ENCODE results near the gene FAM174C. TPM values are rescaled to one million over a fixed set of nuclear protein-coding genes. Genes with fewer than 3 reads are reported as not detected.
A peak's percentile ranks its signal among the peaks of the same experiment; 100 is the strongest.

The FAM174C gene
- total and polyA plus RNA-seq, 9 donors, result 0.30 to 72.5 (median 26.7) TPM

DNA sequence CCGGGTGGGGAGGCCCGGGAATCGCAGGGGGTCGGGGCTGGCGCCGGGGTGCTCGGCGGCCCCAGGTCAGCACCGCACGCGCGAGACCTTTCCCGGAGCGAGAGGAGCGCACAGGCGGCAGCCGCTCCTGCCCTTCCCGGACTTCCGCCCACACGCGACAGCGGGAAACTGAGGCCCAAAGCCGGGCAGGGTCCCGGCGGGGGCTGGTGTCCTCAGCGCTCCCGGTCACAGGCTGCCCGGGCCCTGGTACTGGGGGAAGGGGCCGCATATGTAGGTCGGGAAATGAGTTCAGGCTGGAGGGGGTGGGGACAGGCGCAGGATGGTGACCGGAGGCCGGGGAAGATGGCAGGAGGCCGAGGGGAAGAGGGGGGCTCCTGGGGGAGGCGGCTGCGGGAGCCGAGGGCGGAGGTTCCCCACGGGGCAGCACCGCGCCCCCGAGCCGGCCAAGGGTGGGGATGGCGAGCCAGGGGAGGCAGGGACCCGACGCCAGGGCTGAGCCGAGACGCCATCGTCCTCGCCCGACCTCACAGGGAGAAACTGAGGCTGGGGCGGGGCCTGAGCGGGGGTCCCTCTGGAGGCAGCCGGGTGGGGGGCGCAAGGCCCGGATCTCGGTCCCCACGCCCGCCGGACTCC is 38.2 kb upstream of the FAM174C start:
- Histone ChIP-seq H3K4me3 (peak overlapping the region; percentile 37), H3K27me3 (peaks cover 4% of the 10 kb centered on the region), H3K36me3 (no peaks in the 10 kb centered on the region), H3K9me3 (no peaks in the 10 kb centered on the region), H3K27ac (peak overlapping the region in 1 of 2 donors; percentile 48), H3K4me1 (ENCODE audit: insufficient read depth) (peaks cover 28% of the 10 kb centered on the region)
- peak in 3 of 5 donors; percentile 65 to 73 (median 70) for DNase-seq
- TF ChIP-seq POLR2A (IDR thresholded peaks at IDR 0.05) (no peak), EP300 (IDR thresholded peaks at IDR 0.05) (no peak)
- TF ChIP-seq, protein P1, sequence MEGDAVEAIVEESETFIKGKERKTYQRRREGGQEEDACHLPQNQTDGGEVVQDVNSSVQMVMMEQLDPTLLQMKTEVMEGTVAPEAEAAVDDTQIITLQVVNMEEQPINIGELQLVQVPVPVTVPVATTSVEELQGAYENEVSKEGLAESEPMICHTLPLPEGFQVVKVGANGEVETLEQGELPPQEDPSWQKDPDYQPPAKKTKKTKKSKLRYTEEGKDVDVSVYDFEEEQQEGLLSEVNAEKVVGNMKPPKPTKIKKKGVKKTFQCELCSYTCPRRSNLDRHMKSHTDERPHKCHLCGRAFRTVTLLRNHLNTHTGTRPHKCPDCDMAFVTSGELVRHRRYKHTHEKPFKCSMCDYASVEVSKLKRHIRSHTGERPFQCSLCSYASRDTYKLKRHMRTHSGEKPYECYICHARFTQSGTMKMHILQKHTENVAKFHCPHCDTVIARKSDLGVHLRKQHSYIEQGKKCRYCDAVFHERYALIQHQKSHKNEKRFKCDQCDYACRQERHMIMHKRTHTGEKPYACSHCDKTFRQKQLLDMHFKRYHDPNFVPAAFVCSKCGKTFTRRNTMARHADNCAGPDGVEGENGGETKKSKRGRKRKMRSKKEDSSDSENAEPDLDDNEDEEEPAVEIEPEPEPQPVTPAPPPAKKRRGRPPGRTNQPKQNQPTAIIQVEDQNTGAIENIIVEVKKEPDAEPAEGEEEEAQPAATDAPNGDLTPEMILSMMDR (IDR thresholded peaks at IDR 0.05), result no peak
- intact Hi-C loops (cut with DNase I), result loop anchor here in 1 of 4 donors (10.0 kb wide), 1 partner anchor 312 kb away; the partner anchor contains the start of gene ARID3A
- 0 to 2% (median 1%) methylated on average over 37 to 60 of the region's 60 CpGs for WGBS, 3 donors

DNA sequence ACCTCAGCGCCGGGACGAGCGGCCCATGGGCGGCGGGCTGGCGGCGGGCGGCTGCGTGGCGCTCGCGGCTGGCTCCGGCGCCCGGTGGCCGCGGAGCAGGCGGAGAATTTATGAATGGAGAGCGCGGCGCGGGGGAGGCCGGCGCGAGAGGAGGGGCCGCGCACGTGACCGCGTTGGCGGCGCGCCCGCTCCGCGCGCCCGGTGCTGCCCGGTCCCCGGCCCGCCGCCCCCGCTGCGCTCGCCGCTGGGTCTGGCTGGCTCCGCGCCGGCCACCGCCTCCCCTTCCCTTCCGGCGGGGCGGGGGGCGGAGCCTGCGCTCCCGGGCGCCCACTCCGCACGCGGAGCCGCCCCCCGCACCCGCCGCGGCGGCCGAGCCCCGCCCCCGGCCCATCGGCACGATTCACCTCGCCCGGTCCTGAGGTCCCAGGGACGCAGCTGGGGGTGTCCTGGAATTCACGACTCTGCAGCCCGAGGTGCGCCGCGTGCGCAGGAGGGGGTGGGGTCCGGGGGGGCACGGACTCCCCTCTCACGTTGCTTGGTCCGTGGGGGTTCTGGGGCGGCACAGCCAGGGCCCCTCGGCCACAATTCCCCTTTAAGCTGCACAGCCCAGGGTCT is 37.5 kb upstream of the FAM174C start, which contains the start of gene CBARP:
CBARP (minus strand) TSS at position 252 of the 615 bp plus-strand sequence. CDS start 1,905 bp downstream, outside the sequence.
- Histone ChIP-seq H3K9me3 (no peaks in the 10 kb centered on the region), H3K27ac (peak within 1 kb of the TSS; percentile 81 to 89), H3K27me3 (peaks cover 4% of the 10 kb centered on the region), H3K36me3 (no peaks in the 10 kb centered on the region), H3K4me3 (peak within 1 kb of the TSS; percentile 37), H3K4me1 (ENCODE audit: insufficient read depth) (peaks cover 22% of the 10 kb centered on the region)
- DNase-seq, result peak; percentile 52 to 82 (median 76)
- WGBS, 3 donors, result 1% methylated on average over 36 to 87 of the region's 87 CpGs
- TF ChIP-seq EP300 (IDR thresholded peaks at IDR 0.05) (no peak), POLR2A (IDR thresholded peaks at IDR 0.05) (no peak)
- TF ChIP-seq, protein P1 (IDR thresholded peaks at IDR 0.05), result no peak
- intact Hi-C loops (cut with DNase I), result loop anchor here in 1 of 4 donors (10.0 kb wide), 1 partner anchor 313 kb away; the partner anchor contains the start of gene ARID3A

DNA sequence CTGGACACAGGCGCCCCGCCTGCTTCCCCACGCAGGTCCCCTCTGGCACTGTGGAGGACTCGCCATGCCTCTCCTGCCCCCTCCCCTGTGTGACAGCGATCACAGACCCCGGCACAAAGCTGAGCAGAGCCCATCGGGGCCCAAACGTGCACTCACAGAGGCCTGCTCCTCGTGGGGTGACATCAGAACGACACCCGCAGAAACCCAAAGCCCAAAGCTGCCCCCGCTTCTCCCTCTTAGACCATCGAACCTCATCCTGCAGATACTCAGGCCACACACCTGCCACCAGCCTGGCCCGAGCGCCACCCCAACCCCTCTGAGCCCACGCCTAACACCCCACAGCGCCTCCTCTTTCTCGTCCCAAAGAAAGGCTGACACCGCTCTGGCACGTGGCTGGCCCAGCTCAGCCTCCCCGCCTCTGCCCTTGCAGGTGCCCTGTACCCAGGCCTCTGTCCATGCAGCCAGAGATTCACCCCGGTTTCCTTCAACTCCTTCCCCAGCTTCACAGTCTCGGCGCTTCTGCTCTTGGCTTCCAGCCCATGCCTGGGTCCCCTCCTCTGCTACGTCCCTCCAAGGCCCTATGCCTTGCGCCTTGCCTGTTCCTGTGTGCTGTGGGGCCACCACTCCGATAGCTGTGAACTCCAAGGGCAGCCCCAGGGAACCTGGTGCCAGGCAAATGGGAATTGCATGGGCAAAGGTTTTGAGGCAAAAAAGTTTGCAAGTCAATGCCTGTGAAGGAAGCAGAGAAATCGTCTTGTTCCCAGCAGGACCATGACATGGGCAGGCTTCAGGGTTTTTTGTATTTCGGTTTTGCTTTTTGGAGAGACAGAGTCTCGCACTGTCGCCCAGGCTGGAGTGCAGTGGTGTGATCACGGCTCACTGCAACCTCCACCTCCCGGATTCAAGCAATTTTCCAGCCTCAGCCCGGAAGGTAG is 36.7 kb upstream of the FAM174C start:
- H3K36me3 ChIP-seq, result no peaks in the 10 kb centered on the region
- WGBS, 3 donors, result 50 to 59% (median 55%) methylated on average over 34 of the region's 34 CpGs
- peaks cover 4% of the 10 kb centered on the region for H3K27me3 ChIP-seq
- H3K4me3 ChIP-seq, result peak overlapping the region; percentile 37
- DNase-seq, result peak in 1 of 5 donors; percentile 66
- intact Hi-C loops (cut with DNase I), result loop anchor here in 1 of 4 donors (10.0 kb wide), 1 partner anchor 314 kb away; the partner anchor contains the start of gene ARID3A
- no peaks in the 10 kb centered on the region for H3K9me3 ChIP-seq
- TF ChIP-seq EP300 (IDR thresholded peaks at IDR 0.05), result no peak
- TF ChIP-seq POLR2A (IDR thresholded peaks at IDR 0.05), result no peak
- TF ChIP-seq, protein P1 (IDR thresholded peaks at IDR 0.05), result no peak
- H3K27ac ChIP-seq, result peak overlapping the region; percentile 81 to 89
- H3K4me1 ChIP-seq (ENCODE audit: insufficient read depth), result peaks cover 17% of the 10 kb centered on the region

DNA sequence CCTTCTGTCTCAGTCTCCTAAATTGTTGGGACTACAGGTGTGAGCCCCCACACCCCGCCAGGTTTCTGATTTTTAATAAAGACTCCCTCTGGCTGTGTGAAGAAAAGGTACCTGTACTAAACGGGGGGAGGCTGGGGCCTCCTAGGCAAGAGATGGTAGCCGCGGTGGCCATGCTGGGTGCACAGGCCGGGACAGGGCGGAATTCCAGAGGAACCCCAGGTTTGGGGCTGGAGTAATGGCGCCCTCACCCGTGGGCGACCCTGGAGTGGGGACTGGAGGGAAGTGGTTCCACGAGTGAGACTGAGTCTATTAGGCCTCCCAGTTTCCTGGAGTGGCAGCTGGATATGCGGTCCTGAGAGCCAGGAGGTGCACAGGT is 35.9 kb upstream of the FAM174C start:
- no peaks in the 10 kb centered on the region for H3K36me3 ChIP-seq
- WGBS, 3 donors, result 74 to 80% (median 79%) methylated on average over 11 of the region's 11 CpGs
- no peaks in the 10 kb centered on the region for H3K9me3 ChIP-seq
- intact Hi-C loops (cut with DNase I), result loop anchor here in 1 of 4 donors (10.0 kb wide), 1 partner anchor 315 kb away; the partner anchor contains the start of gene ARID3A
- H3K27me3 ChIP-seq, result peaks cover 4% of the 10 kb centered on the region
- DNase-seq, result peak in 1 of 5 donors; percentile 69
- peaks cover 17% of the 10 kb centered on the region for H3K4me1 ChIP-seq (ENCODE audit: insufficient read depth)
- peak overlapping the region; percentile 81 to 89 for H3K27ac ChIP-seq
- TF ChIP-seq, protein P1 (IDR thresholded peaks at IDR 0.05), result no peak
- TF ChIP-seq POLR2A (IDR thresholded peaks at IDR 0.05) (no peak), EP300 (IDR thresholded peaks at IDR 0.05) (no peak)
- H3K4me3 ChIP-seq, result no peak overlapping the region
